Stimulated activated effector memory CD8-positive, alpha-beta T cell treated with anti-CD3 and anti-CD28 coated beads, Interleukin-12 subunit alpha, Interleukin-12 subunit beta, amount 100 ng/mL, for 72 hours (primary cell): Measurements from ENCODE around the gene MYO3A.
"Not testable (repeated sequence)": the region's sequence is repeated elsewhere in the genome, so short reads cannot be mapped to it uniquely, and the experiment has no call there.

ENCODE experiments used
- ATAC-seq: fragments of 150-1000 bp; cut with Tn5 transposase; 2 replicates; pipeline ENCODE4 v1.10.0; 2021
- DNase-seq, 2 donors: peaks; one replicate each; pipeline ENCODE4 v3.0.0; 2021 to 2022; ENCODE audit warnings: low spot score in 2 of 2
- H3K27ac Mint-ChIP-seq: one replicate; pipeline ENCODE4 v1.8.0; 2022; ENCODE audit warnings: mild to moderate bottlenecking, mixed read lengths
- H3K36me3 Mint-ChIP-seq: one replicate; pipeline ENCODE4 v1.8.0; 2022; ENCODE audit warnings: mild to moderate bottlenecking, mixed read lengths
- H3K4me1 Mint-ChIP-seq: one replicate; pipeline ENCODE4 v1.8.0; 2022; ENCODE audit warnings: mixed read lengths
- H3K4me3 Mint-ChIP-seq: one replicate; pipeline ENCODE4 v1.8.0; 2022; ENCODE audit warnings: mild to moderate bottlenecking, mixed read lengths
- H3K9me3 Mint-ChIP-seq: one replicate; pipeline ENCODE4 v1.8.0; 2022; ENCODE audit warnings: mixed read lengths

Gene MYO3A

DNA sequence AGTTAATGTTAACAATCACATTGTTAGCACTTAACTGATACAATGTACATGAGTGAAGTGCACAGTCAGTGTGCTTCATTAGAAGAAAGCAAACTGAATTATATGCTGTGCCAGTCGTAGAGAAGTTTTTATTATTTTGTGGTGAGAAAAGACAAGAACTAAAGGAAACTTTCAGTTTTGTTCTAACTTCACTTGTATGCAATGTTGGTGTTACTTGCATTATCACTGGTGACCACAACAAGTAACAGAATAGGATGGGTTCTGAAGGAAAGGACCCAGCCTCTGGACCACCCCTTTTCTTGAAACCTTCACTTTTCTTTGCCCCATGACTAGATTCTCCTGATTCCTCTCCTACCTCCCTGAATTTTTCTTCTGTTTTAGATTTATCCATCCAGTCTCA lies 159.2 kb downstream of the MYO3A start:
- ATAC-seq, result peak; percentile 26
- Mint-ChIP-seq H3K4me3 (no peak overlapping the region), H3K4me1 (no peaks in the 10 kb centered on the region), H3K9me3 (peaks cover 2% of the 10 kb centered on the region), H3K27ac (no peak overlapping the region), H3K36me3 (no peaks in the 10 kb centered on the region)
- DNase-seq, result no peak

DNA sequence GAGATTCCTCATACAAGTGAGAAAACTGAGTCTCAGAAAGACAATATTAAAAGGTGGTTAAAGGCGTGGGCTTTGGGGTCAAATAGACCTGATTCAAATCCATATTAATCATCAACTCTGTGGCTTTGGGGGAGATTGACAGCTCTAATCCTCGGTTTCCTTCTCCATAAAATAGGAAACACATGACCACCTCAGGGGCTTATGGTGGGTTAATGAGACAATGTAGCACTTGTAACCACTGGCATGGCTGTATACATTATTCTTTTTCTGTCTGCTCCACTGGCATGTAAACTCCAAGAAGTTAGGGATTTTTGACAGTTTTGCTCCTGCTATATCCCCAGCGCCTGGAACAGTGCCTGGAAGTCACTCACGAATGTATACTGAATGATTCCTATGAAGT lies 161.8 kb downstream of the MYO3A start:
- Mint-ChIP-seq H3K9me3 (peaks cover 6% of the 10 kb centered on the region), H3K36me3 (no peaks in the 10 kb centered on the region), H3K4me1 (no peaks in the 10 kb centered on the region), H3K27ac (no peak overlapping the region), H3K4me3 (no peak overlapping the region)
- ATAC-seq (no peak), DNase-seq (no peak)

DNA sequence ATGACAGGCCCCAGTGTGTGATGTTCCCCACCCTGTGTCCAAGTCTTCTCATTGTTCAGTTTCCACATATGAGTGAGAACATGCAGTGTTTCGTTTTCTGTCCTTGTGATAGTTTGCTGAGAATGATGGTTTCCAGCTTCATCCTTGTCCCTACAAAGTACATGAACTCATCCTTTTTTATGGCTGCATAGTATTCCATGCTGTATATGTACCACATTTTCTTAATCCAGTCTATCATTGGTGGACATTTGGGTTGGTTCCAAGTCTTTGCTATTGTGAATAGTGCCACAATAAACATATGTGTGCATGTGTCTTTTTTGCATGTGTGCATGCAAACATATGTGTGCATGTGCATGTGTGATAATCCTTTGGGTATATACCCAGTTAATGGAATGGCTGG lies 163.5 kb downstream of the MYO3A start:
- not testable (repeated sequence) for DNase-seq, ATAC-seq, H3K36me3 Mint-ChIP-seq, H3K27ac Mint-ChIP-seq, H3K9me3 Mint-ChIP-seq, H3K4me1 Mint-ChIP-seq, H3K4me3 Mint-ChIP-seq

DNA sequence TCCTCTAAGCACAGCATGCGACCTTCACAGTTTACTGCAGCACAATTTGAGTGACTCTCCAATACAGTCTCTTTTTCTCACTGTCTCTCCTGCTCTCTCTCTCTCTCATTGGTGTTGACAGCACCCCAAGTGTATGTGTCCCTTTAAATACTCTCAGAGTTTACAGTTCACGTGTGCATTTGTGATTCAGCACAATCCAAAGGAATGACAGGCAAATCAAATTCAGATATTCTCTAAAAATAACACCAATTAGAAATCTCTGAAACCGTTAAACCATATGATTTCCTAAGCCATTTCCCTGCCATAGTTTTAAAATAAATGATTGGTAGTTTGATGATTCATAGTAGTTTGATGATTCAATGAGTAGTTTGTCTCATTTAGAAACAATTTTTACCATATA lies 178.5 kb downstream of the MYO3A start:
- H3K4me1 Mint-ChIP-seq, result no peaks in the 10 kb centered on the region

DNA sequence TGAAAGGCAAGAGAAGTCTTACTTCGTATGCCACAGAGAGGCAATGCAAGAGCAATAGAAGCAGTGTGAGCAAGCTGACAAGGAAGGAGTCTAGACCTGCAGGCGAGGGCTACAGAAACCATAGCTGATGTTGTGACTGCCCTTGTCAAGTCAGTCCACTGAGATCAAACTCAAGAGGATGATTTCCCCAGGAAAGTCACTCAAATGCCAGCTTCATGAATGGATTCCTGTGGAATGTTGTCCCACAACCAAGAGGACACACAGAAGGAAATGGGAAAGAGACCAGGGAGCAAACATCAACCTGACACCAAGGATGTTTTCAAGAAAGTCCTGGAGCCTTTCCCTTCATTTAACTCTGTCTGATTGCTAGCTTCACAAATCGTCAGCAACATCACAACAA lies 204.6 kb downstream of the MYO3A start:
- no peaks in the 10 kb centered on the region for H3K36me3 Mint-ChIP-seq
- H3K4me3 Mint-ChIP-seq, result no peak overlapping the region
- DNase-seq (no peak), ATAC-seq (no peak)
- no peaks in the 10 kb centered on the region for H3K4me1 Mint-ChIP-seq
- H3K9me3 Mint-ChIP-seq, result peaks cover 6% of the 10 kb centered on the region
- no peak overlapping the region for H3K27ac Mint-ChIP-seq

More for the DNA sequence above, 178.5 kb downstream of the MYO3A start:
- H3K9me3 Mint-ChIP-seq, result no peaks in the 10 kb centered on the region
- H3K27ac Mint-ChIP-seq, result no peak overlapping the region
- no peak overlapping the region for H3K4me3 Mint-ChIP-seq
- ATAC-seq, result no peak
- no peaks in the 10 kb centered on the region for H3K36me3 Mint-ChIP-seq
- DNase-seq, result no peak

DNA sequence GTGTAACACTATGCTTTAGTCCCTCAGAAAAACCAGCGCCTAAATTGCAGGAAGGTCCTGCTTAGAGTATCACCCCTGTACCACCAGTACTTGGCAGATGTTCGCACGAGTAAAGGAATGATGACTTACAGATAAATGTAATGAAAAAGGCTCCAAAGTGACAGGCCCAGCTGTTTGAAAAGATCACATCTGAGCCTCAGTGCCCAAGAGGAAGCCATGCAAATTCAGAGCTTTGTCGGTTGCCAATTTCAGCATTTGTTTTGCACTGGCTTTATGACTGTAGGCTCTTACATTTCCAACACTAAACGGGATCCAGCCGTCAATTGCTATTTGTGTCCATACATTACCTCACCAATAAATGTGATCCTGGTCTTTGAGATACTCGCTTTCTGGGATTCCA lies 222.0 kb downstream of the MYO3A start:
- H3K36me3 Mint-ChIP-seq, result no peaks in the 10 kb centered on the region
- no peaks in the 10 kb centered on the region for H3K9me3 Mint-ChIP-seq
- H3K4me3 Mint-ChIP-seq, result no peak overlapping the region
- no peak overlapping the region for H3K27ac Mint-ChIP-seq
- DNase-seq (no peak), ATAC-seq (no peak)
- H3K4me1 Mint-ChIP-seq, result no peaks in the 10 kb centered on the region

DNA sequence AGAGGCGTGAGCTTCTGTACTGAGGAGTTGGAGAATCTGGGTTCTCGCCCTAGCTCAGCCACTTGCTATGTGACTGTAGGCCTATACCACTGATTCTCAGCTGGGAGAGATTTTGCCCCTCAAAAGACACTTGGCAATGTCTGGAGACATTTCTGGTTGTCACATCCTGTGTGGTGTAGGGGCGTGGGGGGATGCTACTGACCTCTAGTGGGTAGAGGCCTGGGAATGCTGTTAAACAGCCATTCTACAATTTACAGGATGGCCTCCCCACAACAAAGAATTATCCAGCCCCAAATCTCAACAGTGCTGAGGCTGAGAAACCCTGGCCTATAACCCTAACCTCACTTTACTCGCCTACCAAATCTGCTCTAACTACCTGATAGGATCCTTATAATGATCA lies 223.7 kb downstream of the MYO3A start:
- Mint-ChIP-seq H3K9me3 (no peaks in the 10 kb centered on the region), H3K4me1 (no peaks in the 10 kb centered on the region), H3K27ac (no peak overlapping the region), H3K4me3 (no peak overlapping the region), H3K36me3 (no peaks in the 10 kb centered on the region)
- ATAC-seq (peak; percentile 8), DNase-seq (no peak)

DNA sequence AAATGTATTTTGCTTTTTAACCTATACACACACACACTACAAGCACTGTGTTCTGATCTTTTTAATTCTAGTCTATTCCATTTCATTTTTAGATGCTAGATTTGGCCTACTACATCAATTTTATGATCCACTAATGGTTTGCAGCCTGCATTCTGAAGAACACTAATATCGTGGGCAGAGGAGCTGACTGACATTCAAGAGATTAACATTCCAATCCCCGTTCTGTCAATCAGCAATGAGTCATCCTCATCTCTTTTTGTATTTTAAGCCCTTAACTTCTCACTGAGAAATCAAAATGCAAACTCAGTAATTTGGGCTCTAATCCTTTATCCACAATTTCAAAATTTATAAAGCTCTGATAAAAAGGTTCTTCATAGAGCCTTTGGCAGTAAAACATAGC lies 235.4 kb downstream of the MYO3A start:
- Mint-ChIP-seq H3K27ac (no peak overlapping the region), H3K4me1 (no peaks in the 10 kb centered on the region), H3K9me3 (no peaks in the 10 kb centered on the region), H3K4me3 (no peak overlapping the region), H3K36me3 (no peaks in the 10 kb centered on the region)
- no peak for ATAC-seq
- no peak for DNase-seq

DNA sequence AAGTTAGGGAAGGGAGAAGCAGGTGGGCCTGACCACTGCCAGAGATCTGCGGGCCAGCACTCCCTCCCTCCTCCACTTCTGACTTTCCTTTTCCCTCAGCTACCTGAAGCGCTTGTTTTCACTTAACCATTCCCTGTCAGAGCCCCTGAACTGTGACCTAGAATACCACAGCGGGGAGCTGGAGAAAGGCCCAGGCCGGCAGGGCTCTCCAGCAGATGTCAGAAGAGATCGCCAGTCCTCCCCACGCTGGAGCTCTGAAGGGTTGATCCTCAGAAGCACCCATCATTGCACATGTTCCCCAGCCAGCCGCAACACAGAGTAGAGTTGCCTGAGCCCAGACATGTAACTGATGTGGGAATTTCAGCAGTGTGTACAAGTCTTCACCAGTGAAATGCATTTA lies 238.1 kb downstream of the MYO3A start:
- Mint-ChIP-seq H3K9me3 (no peaks in the 10 kb centered on the region), H3K27ac (no peak overlapping the region), H3K4me3 (no peak overlapping the region), H3K4me1 (no peaks in the 10 kb centered on the region), H3K36me3 (no peaks in the 10 kb centered on the region)
- DNase-seq, result no peak
- ATAC-seq, result peak; percentile 8

DNA sequence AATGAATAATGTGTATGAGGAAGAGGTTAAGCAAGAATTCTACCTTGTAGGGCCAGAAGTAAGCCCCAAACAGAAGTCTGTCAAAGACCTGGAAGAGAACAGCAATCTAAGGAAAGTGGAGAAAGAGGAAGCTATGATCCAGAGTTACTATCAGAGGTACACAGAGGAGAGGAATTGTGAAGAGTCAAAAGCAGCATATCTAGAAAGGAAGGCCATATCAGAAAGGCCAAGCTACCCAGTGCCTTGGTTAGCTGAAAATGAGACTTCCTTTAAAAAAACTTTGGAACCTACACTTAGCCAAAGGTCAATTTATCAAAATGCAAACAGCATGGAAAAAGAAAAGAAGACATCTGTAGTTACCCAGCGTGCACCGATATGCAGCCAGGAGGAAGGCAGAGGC lies 239.8 kb downstream of the MYO3A start:
- no peak for DNase-seq
- Mint-ChIP-seq H3K4me1 (no peaks in the 10 kb centered on the region), H3K27ac (no peak overlapping the region), H3K9me3 (no peaks in the 10 kb centered on the region), H3K4me3 (no peak overlapping the region), H3K36me3 (no peaks in the 10 kb centered on the region)
- ATAC-seq, result no peak

DNA sequence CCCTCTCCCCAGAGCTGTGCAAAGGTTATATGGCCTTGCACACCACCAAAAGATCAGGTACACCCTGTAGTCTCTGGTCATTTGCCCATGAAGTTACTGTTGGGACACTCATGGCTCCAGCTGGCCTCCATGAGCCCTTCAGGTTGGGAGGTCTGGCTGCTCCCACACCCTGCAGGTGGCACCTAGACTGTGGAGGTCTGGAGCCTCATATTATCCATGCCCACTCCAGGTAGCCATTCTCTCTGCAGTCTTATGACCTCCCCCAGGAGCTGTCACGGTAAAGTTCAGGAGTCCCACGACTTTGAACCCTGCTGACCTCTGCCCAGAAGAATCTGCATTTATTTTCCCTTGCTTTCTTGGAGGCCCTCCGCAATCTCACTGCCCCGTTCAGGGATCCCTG lies 243.3 kb downstream of the MYO3A start:
- Mint-ChIP-seq H3K9me3 (no peaks in the 10 kb centered on the region), H3K4me1 (no peaks in the 10 kb centered on the region), H3K4me3 (no peak overlapping the region), H3K36me3 (no peaks in the 10 kb centered on the region), H3K27ac (no peak overlapping the region)
- DNase-seq (no peak), ATAC-seq (peak; percentile 60)

DNA sequence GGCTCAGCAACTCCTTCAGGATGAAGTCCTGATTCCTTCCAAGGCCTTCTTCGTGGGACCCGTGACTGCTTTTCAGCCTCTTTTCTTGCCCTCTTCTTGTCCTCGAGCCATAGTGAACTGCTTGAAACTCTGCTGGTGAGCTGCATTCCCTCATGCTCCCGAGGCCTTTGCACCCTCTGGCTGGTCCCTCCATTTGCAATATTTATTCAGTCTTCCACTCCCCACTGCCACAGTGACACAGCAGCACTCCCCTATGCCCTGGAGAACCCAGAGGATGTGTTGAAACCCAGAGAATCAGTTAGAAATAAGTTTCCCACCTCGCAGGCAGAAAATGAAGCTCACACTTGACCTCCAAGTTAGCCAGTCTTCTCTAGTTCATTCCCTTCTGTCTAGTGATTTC lies 260.2 kb downstream of the MYO3A start:
- Mint-ChIP-seq H3K9me3 (no peaks in the 10 kb centered on the region), H3K27ac (no peak overlapping the region), H3K4me1 (no peaks in the 10 kb centered on the region), H3K36me3 (no peaks in the 10 kb centered on the region), H3K4me3 (no peak overlapping the region)
- ATAC-seq (peak; percentile 28), DNase-seq (no peak)

DNA sequence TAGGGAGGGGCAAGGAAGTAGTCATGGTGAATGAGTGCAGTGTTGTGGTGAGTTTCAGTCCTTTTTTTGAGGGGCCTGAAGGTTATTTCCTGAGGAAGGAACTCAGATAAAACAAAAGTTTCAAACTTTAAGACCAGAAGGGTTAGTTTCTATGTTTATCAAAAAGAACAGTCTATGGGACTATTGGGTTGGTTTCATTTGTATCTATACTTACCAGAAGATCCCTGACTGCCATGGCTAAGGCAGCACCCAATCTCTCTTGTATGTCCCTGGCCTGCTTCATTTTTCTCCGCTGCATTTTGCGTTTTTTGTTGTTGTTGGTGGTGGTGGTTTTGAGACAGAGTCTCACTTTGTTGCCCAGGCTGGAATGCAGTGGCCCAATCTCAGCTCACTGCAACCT lies 263.2 kb downstream of the MYO3A start:
- Mint-ChIP-seq H3K36me3 (no peaks in the 10 kb centered on the region), H3K9me3 (no peaks in the 10 kb centered on the region), H3K27ac (no peak overlapping the region), H3K4me1 (no peaks in the 10 kb centered on the region), H3K4me3 (no peak overlapping the region)
- no peak for DNase-seq
- no peak for ATAC-seq

DNA sequence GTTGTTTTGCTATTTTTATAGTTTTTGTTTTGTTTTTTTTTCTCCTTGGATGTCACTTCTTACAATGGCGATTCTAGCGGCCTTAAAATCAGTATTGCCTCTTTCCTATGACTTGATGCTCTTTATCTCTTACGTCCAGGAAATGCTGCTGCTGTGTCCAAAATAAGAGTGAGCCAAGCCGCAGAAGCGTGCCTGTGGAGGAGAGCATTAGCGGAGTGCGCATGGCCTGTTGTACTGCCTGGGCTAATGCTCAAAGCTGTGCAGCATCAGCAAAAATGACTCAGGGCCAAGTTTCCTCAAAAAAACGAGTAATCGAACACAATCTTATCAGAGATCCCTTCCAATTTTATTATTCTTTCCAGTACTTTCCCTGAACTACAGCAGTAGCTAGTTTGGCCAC lies 264.1 kb downstream of the MYO3A start:
- H3K36me3 Mint-ChIP-seq, result no peaks in the 10 kb centered on the region
- no peaks in the 10 kb centered on the region for H3K4me1 Mint-ChIP-seq
- no peak for ATAC-seq
- H3K9me3 Mint-ChIP-seq, result no peaks in the 10 kb centered on the region
- no peak overlapping the region for H3K4me3 Mint-ChIP-seq
- DNase-seq, result no peak
- H3K27ac Mint-ChIP-seq, result no peak overlapping the region

DNA sequence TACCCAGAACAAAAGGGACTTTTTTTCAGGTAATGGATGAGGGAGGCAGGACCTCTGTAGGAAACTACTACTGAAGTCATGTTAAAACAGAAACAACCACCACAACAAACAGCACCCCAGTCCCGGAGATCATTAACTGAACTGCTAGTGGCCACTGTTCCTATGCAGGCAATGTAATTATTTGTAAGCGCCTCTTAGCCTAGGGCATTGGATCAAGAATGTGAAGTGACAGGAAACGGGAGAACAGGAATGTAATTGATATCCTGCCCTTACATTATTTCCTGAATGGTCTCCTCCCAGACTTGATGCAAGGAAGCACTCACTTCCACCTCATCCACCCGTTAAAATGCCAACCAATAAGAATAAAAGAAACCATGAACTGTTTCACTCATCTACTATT lies 265.8 kb downstream of the MYO3A start:
- Mint-ChIP-seq H3K4me1 (no peaks in the 10 kb centered on the region), H3K4me3 (no peak overlapping the region)
- no peak for ATAC-seq

DNA sequence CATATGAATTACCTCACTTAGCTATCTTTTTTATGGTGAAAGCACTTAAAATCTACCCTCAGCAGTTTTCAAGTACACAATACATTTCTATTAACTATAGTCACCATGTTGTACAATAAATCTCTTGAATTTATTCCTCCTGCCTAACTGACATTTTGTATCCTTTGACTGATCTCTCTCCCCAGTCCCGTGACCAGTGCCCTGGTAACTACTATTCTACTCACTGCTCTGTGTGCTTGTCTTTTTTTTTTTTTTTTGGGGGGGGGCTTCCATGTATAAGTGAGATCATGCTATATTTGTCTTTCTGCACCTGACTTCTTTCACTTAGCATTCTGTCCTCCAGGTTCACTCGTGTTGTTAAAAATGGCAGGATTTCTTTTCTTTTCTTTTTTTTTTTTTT lies 271.2 kb downstream of the MYO3A start:
- no peak for ATAC-seq
- no peaks in the 10 kb centered on the region for H3K36me3 Mint-ChIP-seq
- H3K9me3 Mint-ChIP-seq, result no peaks in the 10 kb centered on the region
- no peak for DNase-seq
- H3K4me1 Mint-ChIP-seq, result no peaks in the 10 kb centered on the region
- H3K27ac Mint-ChIP-seq, result no peak overlapping the region
- H3K4me3 Mint-ChIP-seq, result no peak overlapping the region

More for the DNA sequence above, 265.8 kb downstream of the MYO3A start:
- DNase-seq, result no peak
- no peaks in the 10 kb centered on the region for H3K9me3 Mint-ChIP-seq
- no peak overlapping the region for H3K27ac Mint-ChIP-seq
- H3K36me3 Mint-ChIP-seq, result no peaks in the 10 kb centered on the region

DNA sequence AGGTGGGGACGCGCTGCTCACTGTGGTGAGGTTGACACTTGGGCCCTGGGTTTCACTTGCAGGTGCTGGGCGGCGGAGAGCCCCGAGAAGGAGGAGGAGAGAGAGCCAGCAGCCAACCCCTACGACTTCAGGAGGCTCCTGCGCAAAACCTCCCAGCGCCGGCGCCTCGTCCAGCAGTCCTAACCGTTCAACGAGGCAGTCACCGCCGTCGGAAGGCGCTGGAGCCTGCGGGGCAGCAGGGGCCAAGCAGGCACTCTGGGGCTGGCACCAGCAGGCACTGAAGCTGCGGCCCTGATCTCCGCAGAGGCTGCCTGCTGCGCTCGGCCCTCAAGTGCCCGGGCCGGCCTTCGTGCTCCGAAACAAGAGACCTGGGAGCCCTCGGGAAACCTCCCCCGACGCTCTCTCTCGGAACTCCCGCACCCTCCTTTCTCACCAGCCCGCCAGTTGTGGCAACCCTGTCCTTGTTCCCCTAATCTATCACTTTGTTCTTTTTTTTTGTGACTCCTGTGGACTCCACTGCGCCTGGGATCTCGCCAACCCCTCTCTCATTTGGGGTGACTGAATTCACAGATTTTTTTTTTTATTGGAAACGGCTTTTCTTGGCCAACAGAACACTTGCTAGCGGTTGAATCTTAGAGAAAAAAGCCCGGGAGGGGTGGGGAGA lies 277.9 kb downstream of the MYO3A start:
- DNase-seq (no peak), ATAC-seq (no peak)
- Mint-ChIP-seq H3K9me3 (no peaks in the 10 kb centered on the region), H3K4me1 (peaks cover 17% of the 10 kb centered on the region), H3K36me3 (no peaks in the 10 kb centered on the region), H3K27ac (no peak overlapping the region), H3K4me3 (no peak overlapping the region)
